Breast epithelium (tissue), 3 donors: ENCODE data around the gene GNG7.

Experiments
- POLR2A ChIP-seq: fragments of 450-650 bp; IDR thresholded peaks from one replicate; pipeline ENCODE4 v1.6.1; 2016; ENCODE audit warnings: antibody characterized with exemption, mild to moderate bottlenecking, moderate library complexity
- POLR2AphosphoS5 ChIP-seq, 3 donors: sonication (generic); formaldehyde crosslinking; IDR thresholded peaks; one replicate each; pipeline ENCODE4 v1.6.1; 2017; ENCODE audit warnings: antibody characterized with exemption in 3 of 3
- TF ChIP-seq, protein P1 (sequence below), 3 donors: fragments of 450-650 bp; IDR thresholded peaks; one replicate each; pipeline ENCODE4 v1.5.1; 2016 to 2017; ENCODE audit warnings: antibody characterized with exemption in 3 of 3, mild to moderate bottlenecking in 3 of 3, moderate library complexity in 3 of 3

DNA sequence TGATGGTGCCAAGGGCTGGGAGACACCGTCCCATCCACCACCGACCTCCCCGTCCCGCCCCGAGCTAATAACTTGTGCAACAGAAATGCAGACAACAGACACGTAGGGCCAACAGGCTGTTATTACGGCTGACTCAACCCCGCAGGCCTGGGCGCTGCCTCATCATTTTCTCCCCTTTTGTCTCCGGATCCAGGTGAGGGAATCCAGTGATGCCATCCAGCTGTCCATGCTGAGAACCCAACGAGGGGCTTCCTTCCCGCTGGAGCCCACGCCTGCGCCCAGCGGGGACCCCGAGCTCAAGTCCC is 25.1 kb upstream of the GNG7 start:
- TF ChIP-seq, protein P1, sequence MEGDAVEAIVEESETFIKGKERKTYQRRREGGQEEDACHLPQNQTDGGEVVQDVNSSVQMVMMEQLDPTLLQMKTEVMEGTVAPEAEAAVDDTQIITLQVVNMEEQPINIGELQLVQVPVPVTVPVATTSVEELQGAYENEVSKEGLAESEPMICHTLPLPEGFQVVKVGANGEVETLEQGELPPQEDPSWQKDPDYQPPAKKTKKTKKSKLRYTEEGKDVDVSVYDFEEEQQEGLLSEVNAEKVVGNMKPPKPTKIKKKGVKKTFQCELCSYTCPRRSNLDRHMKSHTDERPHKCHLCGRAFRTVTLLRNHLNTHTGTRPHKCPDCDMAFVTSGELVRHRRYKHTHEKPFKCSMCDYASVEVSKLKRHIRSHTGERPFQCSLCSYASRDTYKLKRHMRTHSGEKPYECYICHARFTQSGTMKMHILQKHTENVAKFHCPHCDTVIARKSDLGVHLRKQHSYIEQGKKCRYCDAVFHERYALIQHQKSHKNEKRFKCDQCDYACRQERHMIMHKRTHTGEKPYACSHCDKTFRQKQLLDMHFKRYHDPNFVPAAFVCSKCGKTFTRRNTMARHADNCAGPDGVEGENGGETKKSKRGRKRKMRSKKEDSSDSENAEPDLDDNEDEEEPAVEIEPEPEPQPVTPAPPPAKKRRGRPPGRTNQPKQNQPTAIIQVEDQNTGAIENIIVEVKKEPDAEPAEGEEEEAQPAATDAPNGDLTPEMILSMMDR (IDR thresholded peaks at IDR 0.05) = no peak
- no peak for TF ChIP-seq POLR2A
- no peak for TF ChIP-seq POLR2AphosphoS5 (IDR thresholded peaks at IDR 0.05)
